IMR-90 (cell line): ENCODE results near the gene MTR. TPM values are rescaled to one million over a fixed set of nuclear protein-coding genes. Genes with fewer than 3 reads are reported as not detected.

Experiments
- ATAC-seq: fragments of 200-7000 bp; cut with Tn5 transposase; 2 replicates; pipeline ENCODE4 v1.9.1; 2020; ENCODE audit warnings: low read depth, mild to moderate bottlenecking, moderate library complexity
- BruUV-seq: library from RNA; stranded (reverse); fragments of 400-500 nt; replicated peaks from 2 replicates; lab custom pipeline; 2021; lab: Mats Ljungman, UMichigan
- CTCF ChIA-PET: fragments of 300-600 bp; formaldehyde crosslinking; extraction: SDS; loops from one replicate; lab custom pipeline; 2021; ENCODE audit warnings: antibody characterized with exemption; lab: Yijun Ruan, JAX
- POLR2A ChIA-PET: fragments of 300-600 bp; sonication (Branson Sonifier 250); formaldehyde crosslinking; loops from one replicate; lab custom pipeline; 2022; ENCODE audit warnings: antibody characterized with exemption; ENCODE audit not compliant: unreplicated experiment; lab: Charles Lee
- DNase-seq: peaks from one replicate; pipeline ENCODE4 v3.0.0; 2013
- H2AFZ ChIP-seq: replicated peaks from 2 replicates; pipeline ENCODE3; 2013; ENCODE audit warnings: low read length, mild to moderate bottlenecking; ENCODE audit not compliant: poor library complexity
- H2AK5ac ChIP-seq: 2 replicates; pipeline ENCODE4 v1.6.1; 2013; ENCODE audit warnings: low read depth, low read length, inconsistent platforms
- H2AK9ac ChIP-seq: replicated peaks from 2 replicates; pipeline ENCODE3; 2013; ENCODE audit warnings: mild to moderate bottlenecking, low read depth, low read length, moderate library complexity; ENCODE audit not compliant: poor library complexity
- H2BK120ac ChIP-seq: 2 replicates; pipeline ENCODE4 v1.6.1; 2013; ENCODE audit warnings: low read depth, low read length, inconsistent platforms
- H2BK15ac ChIP-seq: 3 replicates; pipeline ENCODE4 v1.6.1; 2013; ENCODE audit warnings: low read depth, low read length, inconsistent platforms
- H2BK20ac ChIP-seq: 2 replicates; pipeline ENCODE4 v1.6.1; 2013; ENCODE audit warnings: low read depth, mild to moderate bottlenecking, inconsistent platforms, low read length, moderate library complexity
- H2BK5ac ChIP-seq: 2 replicates; pipeline ENCODE4 v1.6.1; 2013; ENCODE audit warnings: mild to moderate bottlenecking, low read depth, low read length, inconsistent platforms; ENCODE audit not compliant: poor library complexity, severe bottlenecking
- H3K14ac ChIP-seq: replicated peaks from 2 replicates; pipeline ENCODE4 v1.6.1; 2013; ENCODE audit warnings: low read depth, low read length, inconsistent platforms
- H3K18ac ChIP-seq: 2 replicates; pipeline ENCODE4 v1.6.1; 2013; ENCODE audit warnings: low read depth, low read length, control low read depth
- H3K23ac ChIP-seq: 2 replicates; pipeline ENCODE4 v1.6.1; 2013; ENCODE audit warnings: low read depth, low read length, inconsistent platforms
- H3K27ac ChIP-seq: 2 replicates; pipeline ENCODE4 v1.5.1; 2013; ENCODE audit warnings: mild to moderate bottlenecking, control low read depth, low read length; ENCODE audit not compliant: insufficient read depth
- H3K27me3 ChIP-seq: 2 replicates; pipeline ENCODE4 v1.6.1; 2013; ENCODE audit warnings: low read length; ENCODE audit not compliant: control insufficient read depth, insufficient read depth
- H3K36me3 ChIP-seq: 2 replicates; pipeline ENCODE4 v1.6.1; 2013; ENCODE audit warnings: low read length, mixed read lengths; ENCODE audit not compliant: control insufficient read depth, insufficient read depth
- H3K4ac ChIP-seq: 2 replicates; pipeline ENCODE4 v1.6.1; 2013; ENCODE audit warnings: low read depth, low read length, inconsistent platforms
- H3K4me1 ChIP-seq: 2 replicates; pipeline ENCODE4 v1.6.1; 2013; ENCODE audit warnings: low read length, mixed read lengths; ENCODE audit not compliant: control insufficient read depth, insufficient read depth
- H3K4me2 ChIP-seq: 2 replicates; pipeline ENCODE4 v1.6.1; 2013; ENCODE audit warnings: low read depth, mild to moderate bottlenecking, control low read depth, low read length, moderate library complexity
- H3K4me3 ChIP-seq: 2 replicates; pipeline ENCODE4 v1.5.1; 2013; ENCODE audit warnings: low read depth, mild to moderate bottlenecking, control low read depth, low read length, moderate library complexity; ENCODE audit not compliant: insufficient read depth
- H3K56ac ChIP-seq: 2 replicates; pipeline ENCODE4 v1.6.1; 2013; ENCODE audit warnings: low read length, inconsistent platforms; ENCODE audit not compliant: insufficient read depth; ENCODE audit errors: extremely low read depth
- H3K79me1 ChIP-seq, 2 experiments: 2 replicates each; pipeline ENCODE4 v1.6.1; 2013; ENCODE audit warnings: low read length in 2 of 2, inconsistent platforms in 1 of 2, low read depth in 1 of 2
- H3K9ac ChIP-seq: 2 replicates; pipeline ENCODE4 v1.6.1; 2013; ENCODE audit warnings: low read depth, low read length, control low read depth
- H3K9me1 ChIP-seq: 2 replicates; pipeline ENCODE4 v1.6.1; 2013; ENCODE audit warnings: low read length, inconsistent platforms; ENCODE audit not compliant: insufficient read depth
- H3K9me3 ChIP-seq: 2 replicates; pipeline ENCODE4 v1.6.1; 2013; ENCODE audit warnings: low read length; ENCODE audit not compliant: control insufficient read depth, insufficient read depth
- H4K20me1 ChIP-seq: 2 replicates; pipeline ENCODE4 v1.6.1; 2013; ENCODE audit warnings: low read length, inconsistent platforms; ENCODE audit not compliant: insufficient read depth
- H4K5ac ChIP-seq: 2 replicates; pipeline ENCODE4 v1.6.1; 2013; ENCODE audit warnings: mild to moderate bottlenecking, low read depth, low read length, control low read depth
- H4K8ac ChIP-seq, 2 experiments: 2 replicates each; pipeline ENCODE4 v1.6.1; 2013; ENCODE audit warnings: low read depth in 2 of 2, low read length in 2 of 2, control low read depth in 1 of 2, inconsistent platforms in 1 of 2
- H4K91ac ChIP-seq: 2 replicates; pipeline ENCODE4 v1.6.1; 2013; ENCODE audit warnings: low read depth, low read length, inconsistent platforms; ENCODE audit not compliant: insufficient read depth
- BHLHE40 ChIP-seq: fragments of 150-350 bp; IDR thresholded peaks from 2 replicates; pipeline ENCODE4 v1.6.1; 2016; ENCODE audit warnings: mild to moderate bottlenecking, low read depth, low read length
- CTCF ChIP-seq: conservative IDR thresholded peaks from 2 replicates; pipeline ENCODE4 v1.5.1; 2012; ENCODE audit warnings: mild to moderate bottlenecking, low read depth, low read length, improper control_type of control experiment
- MAZ ChIP-seq: IDR thresholded peaks from 2 replicates; pipeline ENCODE4 v1.6.1; 2012; ENCODE audit warnings: low read depth, mild to moderate bottlenecking, low read length, improper control_type of control experiment, moderate library complexity, borderline replicate concordance
- RCOR1 ChIP-seq: IDR thresholded peaks from 2 replicates; pipeline ENCODE4 v1.6.1; 2012; ENCODE audit warnings: mild to moderate bottlenecking, low read length, improper control_type of control experiment; ENCODE audit not compliant: insufficient replicate concordance
- WGBS, 2 experiments: methylation state at CpG; one replicate each; pipeline versions ENCODE4 v1.1.5 to v1.1.7; 2013; ENCODE audit warnings: missing lambda C conversion rate in 2 of 2; ENCODE audit not compliant: insufficient read length in 1 of 2; ENCODE audit errors: extremely low coverage in 2 of 2; 5-methylcytosine and 5-hydroxymethylcytosine counted together
- dilution Hi-C: fragments of 300-500 bp; cut with HindIII; formaldehyde crosslinking; loops from one replicate; pipeline ENCODE4 v1.14.3; 2018; ENCODE audit warnings: low sequenced_read_pairs; ENCODE audit not compliant: unreplicated experiment
- in situ Hi-C: fragments of 300-500 bp; cut with MboI; formaldehyde crosslinking; loops from 3 replicates; pipeline ENCODE4 v1.14.3; 2019; ENCODE audit warnings: low sequenced_read_pairs, inconsistent platforms, mixed read lengths
- intact Hi-C: fragments of 100-400 bp; cut with micrococcal nuclease; formaldehyde crosslinking; loops from 2 replicates; pipeline ENCODE4 v1.10.0; 2022
- polyA plus RNA-seq, 3 experiments: library from polyadenylated mRNA; depleted of rRNA; stranded (reverse); fragments of >200 nt; gene quantifications; 2 replicates each; pipeline ENCODE4 v1.2.3, GENCODE V29; 2012; ENCODE audit warnings: low replicate concordance in 1 of 3
- total RNA-seq: library from RNA; depleted of rRNA; stranded (reverse); fragments of >200 nt; gene quantifications from 2 replicates; pipeline ENCODE4 v1.2.3, GENCODE V29; 2012

The MTR gene
- total and polyA plus RNA-seq, 2 of the 4 experiments (the other 2 are of a cell fraction) = 7.7 to 31.0 TPM

GRCh38 chr1:236774926-236775325 lies 20.2 kb upstream of the MTR start:
- H3K9me3 ChIP-seq = no peaks in the 10 kb centered on the region
- H4K5ac ChIP-seq = no peak overlapping the region
- H4K8ac ChIP-seq = no peak overlapping the region
- no peak overlapping the region for H3K56ac ChIP-seq
- peak; percentile 15 for DNase-seq
- no peak overlapping the region for H3K23ac ChIP-seq
- H3K36me3 ChIP-seq = no peaks in the 10 kb centered on the region
- H2AFZ ChIP-seq = no peak overlapping the region
- intact Hi-C loops = no loop called here
- TF ChIP-seq CTCF (0 out of 2 replicates have a peak, but pooled peaks have one; percentile 7), RCOR1 (no peak), BHLHE40 (no peak), MAZ (no peak)
- in situ Hi-C loops = loop anchor here (25.0 kb wide), 1 partner anchor 612 kb away; no protein-coding TSS in a partner anchor
- ChIA-PET CTCF (no interaction called here), POLR2A (no interaction called here)
- H2BK15ac ChIP-seq = no peak overlapping the region
- no peak overlapping the region for H2AK5ac ChIP-seq
- H2BK20ac ChIP-seq = no peak overlapping the region
- H3K18ac ChIP-seq = no peak overlapping the region
- no peak overlapping the region for H2AK9ac ChIP-seq
- no peak overlapping the region for H3K4me3 ChIP-seq
- dilution Hi-C loops = no loop called here
- WGBS, 2 experiments = 20% methylated on average over 1 of the region's 3 CpGs; no CpG with 5 or more reads in 1 of the 2 experiments
- H4K91ac ChIP-seq = no peak overlapping the region
- H3K9ac ChIP-seq = no peak overlapping the region
- H2BK120ac ChIP-seq = no peak overlapping the region
- H4K20me1 ChIP-seq = no peaks in the 10 kb centered on the region
- H3K79me1 ChIP-seq = no peaks in the 10 kb centered on the region
- H3K27ac ChIP-seq = no peak overlapping the region
- no peak overlapping the region for H3K14ac ChIP-seq
- H2BK5ac ChIP-seq = no peak overlapping the region
- no peaks in the 10 kb centered on the region for H3K4me1 ChIP-seq
- H3K4me2 ChIP-seq = no peak overlapping the region
- peak; percentile 70 for ATAC-seq
- peaks cover 2% of the 10 kb centered on the region; the same call in 1 of the 2 replicates for H3K27me3 ChIP-seq
- BruUV-seq = no TSS peak
- no peak overlapping the region for H3K4ac ChIP-seq
- no peaks in the 10 kb centered on the region for H3K9me1 ChIP-seq
